Suppressor macrophage (primary cell): ENCODE measurements around the gene SLFN13.
"Not testable (repeated sequence)": the region's sequence is repeated elsewhere in the genome, so short reads cannot be mapped to it uniquely, and the experiment has no call there.

Experiments
- DNase-seq, 4 experiments: peaks; one replicate each; pipeline ENCODE4 v3.0.0-alpha.2; 2020 to 2022

SLFN13 gene

DNA sequence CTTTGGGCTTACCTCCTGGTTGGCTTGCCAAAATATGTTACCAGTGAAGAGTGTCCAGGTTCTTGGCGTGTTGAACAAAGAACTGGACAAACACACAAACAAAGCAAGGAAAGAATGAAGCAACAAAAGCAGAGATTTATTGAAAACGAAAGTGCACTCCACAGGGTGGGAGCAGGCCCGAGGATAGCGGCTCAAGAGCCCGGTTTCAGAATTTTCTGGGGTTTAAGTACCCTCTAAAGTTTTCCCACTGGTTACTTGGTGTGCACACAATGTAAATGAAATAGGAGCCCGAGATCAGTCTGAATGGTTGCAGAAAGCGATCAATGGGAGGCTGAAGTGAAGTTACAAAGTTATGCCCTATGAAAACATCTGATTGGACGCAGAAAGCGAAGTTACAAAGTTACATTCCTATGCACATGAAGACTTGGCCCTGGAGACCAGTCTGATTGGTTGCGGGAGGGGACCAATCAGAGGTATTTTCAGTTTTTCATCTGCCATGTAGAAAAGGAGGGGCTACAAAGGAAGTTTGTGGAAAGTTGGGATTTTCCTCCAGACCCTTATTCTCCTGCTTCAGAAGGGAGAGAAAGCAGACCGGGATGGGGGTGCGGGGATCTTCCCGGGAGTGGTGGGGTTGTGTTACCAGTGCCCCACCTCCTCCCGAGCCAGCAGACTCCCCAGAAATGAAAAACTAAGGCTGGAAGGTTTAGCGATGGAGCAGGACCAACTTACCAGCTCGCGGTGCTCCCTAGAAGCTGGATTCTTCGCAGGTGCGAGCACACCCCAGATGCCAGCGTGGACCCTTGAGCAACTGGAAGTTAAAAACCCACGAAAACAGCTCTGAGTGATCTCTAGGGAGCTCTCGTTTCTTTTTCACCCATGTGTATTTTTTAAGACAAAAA is 16.1 kb downstream of the SLFN13 start, which contains the start of gene SLFN12:
SLFN12 (minus strand) TSS at position 325 of the 899 bp plus-strand sequence. CDS start 9,472 bp downstream, outside the sequence.
- DNase-seq, result peak; percentile 75 to 86 (median 82)

DNA sequence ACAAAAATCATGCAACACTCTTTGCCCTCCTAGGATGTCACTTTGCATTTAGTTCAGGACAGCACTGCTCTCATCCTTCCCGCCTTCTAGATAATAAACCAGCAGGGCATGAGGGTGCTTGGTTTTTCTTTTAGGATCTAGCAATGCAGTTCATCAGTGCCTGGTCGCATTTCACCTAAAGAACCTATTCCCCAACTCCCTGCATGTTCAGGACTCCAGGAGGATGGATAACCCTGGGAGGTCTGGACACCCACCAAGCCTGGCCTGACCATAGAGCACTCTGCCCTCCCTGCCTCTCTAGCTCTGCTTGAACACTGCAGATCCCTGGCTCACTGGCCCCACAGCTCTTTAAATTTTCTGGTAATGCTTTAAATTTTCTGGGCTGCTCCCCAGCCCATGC is 18.9 kb downstream of the SLFN13 start:
- no peak for DNase-seq

GRCh38 chr17:35428229-35428628 is 20.3 kb downstream of the SLFN13 start:
- no peak for DNase-seq

DNA sequence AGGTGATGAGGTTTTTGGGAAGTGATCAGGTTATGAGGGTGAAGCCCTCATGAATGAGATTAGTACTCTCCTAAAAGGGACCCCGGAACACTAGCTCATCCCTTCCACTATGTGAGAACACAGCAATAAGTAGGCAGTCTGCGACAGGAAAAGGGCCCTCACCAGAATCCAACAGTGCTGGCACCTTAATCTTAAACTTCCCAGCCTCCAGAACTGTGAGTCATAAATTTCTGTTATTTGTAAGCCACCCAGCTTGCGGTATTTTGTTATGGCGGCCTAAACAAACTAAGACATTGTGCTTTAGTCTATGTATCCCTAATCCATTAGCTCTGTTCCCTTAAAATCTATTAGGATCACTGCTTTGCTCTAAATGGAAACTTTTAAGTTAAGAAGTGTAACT is 24.8 kb downstream of the SLFN13 start:
- no peak for DNase-seq

DNA sequence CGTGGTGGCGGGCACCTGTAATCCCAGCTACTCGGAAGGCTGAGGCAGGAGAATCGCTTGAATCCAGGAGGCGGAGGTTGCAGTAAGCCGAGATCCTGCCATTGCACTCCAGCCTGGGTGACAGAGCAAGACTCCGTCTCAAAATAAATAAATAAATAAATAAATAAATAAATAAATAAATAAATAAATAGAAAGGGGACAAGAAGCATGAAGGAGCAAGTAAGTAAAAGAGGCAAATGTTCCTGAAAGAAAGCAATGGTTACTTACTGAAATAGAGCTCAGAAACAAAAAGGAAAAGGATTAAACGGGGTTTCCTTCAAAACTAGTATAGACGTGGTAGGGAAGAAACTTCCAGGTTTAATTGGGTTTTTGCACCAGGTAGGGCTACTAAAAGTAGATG is 27.5 kb downstream of the SLFN13 start:
- DNase-seq, result not testable (repeated sequence)

DNA sequence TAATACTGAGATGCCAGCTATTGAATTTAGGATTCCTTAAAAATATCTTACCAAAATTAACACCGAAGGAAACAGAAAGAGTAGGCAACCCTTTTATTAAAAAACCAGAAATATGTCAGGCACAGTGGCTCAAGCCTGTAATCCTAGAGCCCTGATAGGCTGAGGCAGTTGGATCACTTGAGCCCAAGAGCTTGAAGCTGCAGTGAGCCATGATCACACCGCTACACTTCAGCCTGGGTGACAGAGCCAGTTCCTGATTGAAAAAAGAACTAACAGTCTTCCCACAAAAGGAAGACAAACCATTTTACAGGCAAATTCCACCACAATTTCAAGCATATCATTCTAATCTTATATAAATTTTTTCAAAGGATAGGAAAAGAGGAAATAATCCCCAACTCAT is 31.9 kb downstream of the SLFN13 start:
- DNase-seq, result peak in 3 of 4 experiments; percentile 4 to 13 (median 7)

DNA sequence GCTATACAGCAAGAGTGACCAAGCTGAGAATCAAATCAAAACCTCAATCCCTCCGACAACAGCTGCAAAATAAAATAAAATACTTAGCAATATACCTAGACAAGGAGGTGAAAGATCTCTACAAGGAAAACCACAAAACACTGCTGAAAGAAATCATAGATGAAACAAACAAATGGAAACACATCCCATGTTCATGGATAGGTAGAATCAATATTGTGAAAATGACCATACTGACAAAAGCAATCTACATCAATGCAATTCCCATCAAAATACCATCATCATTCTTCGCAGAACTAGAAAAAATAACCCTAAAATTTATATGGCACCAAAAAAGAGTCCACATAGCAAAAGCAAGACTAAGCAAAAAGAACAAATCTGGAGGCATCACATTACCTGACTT is 33.9 kb downstream of the SLFN13 start:
- DNase-seq, result not testable (repeated sequence)

DNA sequence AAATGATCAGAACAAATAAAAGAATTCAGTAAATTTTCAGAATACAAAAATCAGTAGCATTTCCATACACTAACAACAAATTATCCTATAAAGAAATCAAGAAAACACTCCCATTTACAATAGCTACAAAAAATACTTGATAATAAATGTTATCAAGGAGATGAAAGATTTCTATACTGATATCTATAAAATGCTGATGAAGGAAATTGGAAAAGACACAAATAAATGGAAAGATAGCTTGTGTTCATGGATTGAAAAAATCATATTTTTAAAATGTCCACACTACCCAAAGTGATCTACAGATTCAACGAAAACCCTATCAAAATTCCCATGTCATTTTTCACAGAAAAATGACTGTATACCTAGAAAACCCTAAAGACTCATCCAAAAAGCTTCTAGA is 34.3 kb downstream of the SLFN13 start:
- no peak for DNase-seq

DNA sequence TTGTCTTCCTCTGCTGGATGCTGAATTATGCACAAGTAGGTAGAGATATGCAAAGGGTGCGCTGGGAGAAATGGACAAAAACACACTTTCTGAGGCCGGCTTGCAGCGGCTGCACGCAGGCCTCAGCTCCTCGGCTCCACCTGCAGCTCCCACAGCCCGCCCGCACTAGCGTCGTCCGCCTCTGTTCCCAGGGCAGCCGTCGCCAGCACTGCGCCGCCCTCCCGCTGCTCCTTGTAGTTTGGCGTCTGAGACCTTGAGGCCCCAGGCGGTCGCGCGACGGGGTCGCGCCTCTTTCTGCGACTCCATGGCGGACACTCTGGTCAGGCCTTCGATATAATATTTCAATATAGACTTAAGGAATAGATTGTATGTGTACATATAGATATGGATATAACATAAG is 41.0 kb downstream of the SLFN13 start:
- DNase-seq, result no peak

- DNase-seq, result no peak
Observed at GRCh38 chr17:35406568-35406967, 42.0 kb downstream of the SLFN13 start.

- no peak for DNase-seq
Observed at GRCh38 chr17:35404360-35404759, 44.2 kb downstream of the SLFN13 start.

GRCh38 chr17:35393783-35394182 is 54.8 kb downstream of the SLFN13 start:
- not testable (repeated sequence) for DNase-seq

- DNase-seq, result peak; percentile 58 to 81 (median 67)
Observed at GRCh38 chr17:35390663-35391062, 57.9 kb downstream of the SLFN13 start.

DNA sequence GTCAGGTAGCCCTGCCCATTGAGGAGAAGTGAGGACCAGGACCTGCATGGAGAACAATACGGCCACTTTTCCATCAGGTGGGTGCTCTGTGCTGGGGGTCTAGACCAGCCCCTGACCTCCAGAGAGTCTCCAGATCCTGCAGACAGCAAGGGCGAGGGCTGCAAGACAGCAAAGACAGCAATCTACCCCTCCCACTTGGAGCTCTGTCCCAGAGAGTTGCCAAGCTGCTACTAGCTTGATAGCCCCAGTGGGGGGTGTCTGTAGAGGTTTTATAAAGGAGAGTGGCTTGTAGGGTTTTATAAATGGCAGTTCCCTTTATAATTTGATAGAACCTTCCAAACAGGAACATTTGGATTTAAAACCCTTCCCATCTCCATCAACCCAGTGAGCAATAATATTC is 58.4 kb downstream of the SLFN13 start:
- DNase-seq, result no peak

DNA sequence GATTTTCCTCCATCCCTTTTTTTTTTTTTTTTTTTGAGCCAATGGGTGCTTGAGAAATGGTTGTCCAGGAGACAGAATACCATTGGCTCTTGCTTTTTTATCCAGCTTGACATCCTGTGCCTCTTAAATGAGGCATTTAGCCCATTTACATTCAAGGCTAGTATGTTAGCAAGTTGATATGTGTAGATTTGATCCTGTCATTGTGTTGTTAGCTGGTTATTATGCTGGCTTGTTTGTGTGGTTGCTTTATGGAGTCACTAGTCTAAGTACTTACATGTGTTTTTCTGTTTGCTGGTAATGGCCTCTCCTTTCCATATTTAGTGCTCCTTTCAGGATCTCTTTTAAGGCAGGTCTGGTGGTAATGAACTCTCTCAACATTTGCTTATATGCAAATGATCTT is 61.1 kb downstream of the SLFN13 start:
- DNase-seq, result no peak
